ENCODE data around the gene CCDC86.

DNA sequence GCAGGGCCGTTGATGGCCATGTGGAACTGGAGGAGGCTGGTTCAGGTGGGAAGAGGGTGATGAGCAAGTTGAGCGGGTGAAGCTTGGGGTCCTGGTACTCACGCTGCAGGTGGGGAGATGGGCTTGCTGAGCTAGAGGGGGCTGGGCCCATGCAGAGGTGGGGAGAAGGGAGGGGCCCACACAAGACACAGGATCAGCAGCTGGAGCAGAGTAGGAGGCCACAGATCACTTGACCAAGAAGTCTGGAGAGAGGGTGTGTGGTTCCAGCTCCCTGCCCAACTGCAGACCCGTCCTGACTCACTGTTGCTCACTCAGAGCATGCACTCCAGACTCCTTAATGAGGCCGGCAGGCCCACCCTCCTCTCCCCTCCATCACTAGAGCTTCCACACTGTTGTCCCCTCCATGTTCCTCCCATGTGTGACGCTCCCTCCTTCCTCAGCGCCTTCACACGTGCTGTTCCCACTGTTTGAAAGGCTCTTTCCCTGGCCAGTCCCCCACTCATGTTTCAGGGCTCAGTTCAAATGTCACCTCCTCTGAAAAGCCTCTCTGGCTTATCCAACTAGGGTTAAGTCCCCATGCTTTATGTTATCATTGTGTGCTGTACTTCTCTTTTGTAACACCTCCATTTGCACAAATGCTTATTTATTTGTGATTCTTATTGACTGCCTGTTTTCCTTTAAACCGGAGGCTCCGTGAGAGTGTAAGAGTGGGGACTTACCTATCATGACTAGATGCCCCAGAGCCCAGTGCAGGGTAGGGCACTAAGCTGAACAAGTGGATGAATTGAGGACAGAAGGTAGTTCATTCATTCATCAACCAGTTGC lies 2.3 kb downstream of the CCDC86 start:
- TF ChIP-seq, protein P1, sequence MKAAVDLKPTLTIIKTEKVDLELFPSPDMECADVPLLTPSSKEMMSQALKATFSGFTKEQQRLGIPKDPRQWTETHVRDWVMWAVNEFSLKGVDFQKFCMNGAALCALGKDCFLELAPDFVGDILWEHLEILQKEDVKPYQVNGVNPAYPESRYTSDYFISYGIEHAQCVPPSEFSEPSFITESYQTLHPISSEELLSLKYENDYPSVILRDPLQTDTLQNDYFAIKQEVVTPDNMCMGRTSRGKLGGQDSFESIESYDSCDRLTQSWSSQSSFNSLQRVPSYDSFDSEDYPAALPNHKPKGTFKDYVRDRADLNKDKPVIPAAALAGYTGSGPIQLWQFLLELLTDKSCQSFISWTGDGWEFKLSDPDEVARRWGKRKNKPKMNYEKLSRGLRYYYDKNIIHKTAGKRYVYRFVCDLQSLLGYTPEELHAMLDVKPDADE (conservative IDR thresholded peaks at IDR 0.05; ENCODE audit: control insufficient read depth, low read depth, low read length) = 0 out of 2 replicates have a peak, but pooled peaks have one; percentile 46
- TF ChIP-seq, protein P2, sequence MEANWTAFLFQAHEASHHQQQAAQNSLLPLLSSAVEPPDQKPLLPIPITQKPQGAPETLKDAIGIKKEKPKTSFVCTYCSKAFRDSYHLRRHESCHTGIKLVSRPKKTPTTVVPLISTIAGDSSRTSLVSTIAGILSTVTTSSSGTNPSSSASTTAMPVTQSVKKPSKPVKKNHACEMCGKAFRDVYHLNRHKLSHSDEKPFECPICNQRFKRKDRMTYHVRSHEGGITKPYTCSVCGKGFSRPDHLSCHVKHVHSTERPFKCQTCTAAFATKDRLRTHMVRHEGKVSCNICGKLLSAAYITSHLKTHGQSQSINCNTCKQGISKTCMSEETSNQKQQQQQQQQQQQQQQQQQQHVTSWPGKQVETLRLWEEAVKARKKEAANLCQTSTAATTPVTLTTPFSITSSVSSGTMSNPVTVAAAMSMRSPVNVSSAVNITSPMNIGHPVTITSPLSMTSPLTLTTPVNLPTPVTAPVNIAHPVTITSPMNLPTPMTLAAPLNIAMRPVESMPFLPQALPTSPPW (CRISPR knock-in tag; IDR thresholded peaks at IDR 0.05) = no peak
- TF ChIP-seq STAG1 (CRISPR knock-in tag; IDR thresholded peaks at IDR 0.05; ENCODE audit: borderline replicate concordance) (no peak), ZSCAN29 (IDR thresholded peaks at IDR 0.05) (no peak), CHD2 (IDR thresholded peaks at IDR 0.05; ENCODE audit: low read depth, low read length) (no peak), POLR2A (conservative IDR thresholded peaks at IDR 0.05) (no peak), PURB (CRISPR knock-in tag; IDR thresholded peaks at IDR 0.05; ENCODE audit: low read depth) (no peak), ZNF174 (CRISPR knock-in tag; IDR thresholded peaks at IDR 0.05) (no peak), CBX3 (IDR thresholded peaks at IDR 0.05; ENCODE audit: borderline replicate concordance in 1 of 2, low read length in 2 of 2) (no peak)
- TF ChIP-seq, protein P3, sequence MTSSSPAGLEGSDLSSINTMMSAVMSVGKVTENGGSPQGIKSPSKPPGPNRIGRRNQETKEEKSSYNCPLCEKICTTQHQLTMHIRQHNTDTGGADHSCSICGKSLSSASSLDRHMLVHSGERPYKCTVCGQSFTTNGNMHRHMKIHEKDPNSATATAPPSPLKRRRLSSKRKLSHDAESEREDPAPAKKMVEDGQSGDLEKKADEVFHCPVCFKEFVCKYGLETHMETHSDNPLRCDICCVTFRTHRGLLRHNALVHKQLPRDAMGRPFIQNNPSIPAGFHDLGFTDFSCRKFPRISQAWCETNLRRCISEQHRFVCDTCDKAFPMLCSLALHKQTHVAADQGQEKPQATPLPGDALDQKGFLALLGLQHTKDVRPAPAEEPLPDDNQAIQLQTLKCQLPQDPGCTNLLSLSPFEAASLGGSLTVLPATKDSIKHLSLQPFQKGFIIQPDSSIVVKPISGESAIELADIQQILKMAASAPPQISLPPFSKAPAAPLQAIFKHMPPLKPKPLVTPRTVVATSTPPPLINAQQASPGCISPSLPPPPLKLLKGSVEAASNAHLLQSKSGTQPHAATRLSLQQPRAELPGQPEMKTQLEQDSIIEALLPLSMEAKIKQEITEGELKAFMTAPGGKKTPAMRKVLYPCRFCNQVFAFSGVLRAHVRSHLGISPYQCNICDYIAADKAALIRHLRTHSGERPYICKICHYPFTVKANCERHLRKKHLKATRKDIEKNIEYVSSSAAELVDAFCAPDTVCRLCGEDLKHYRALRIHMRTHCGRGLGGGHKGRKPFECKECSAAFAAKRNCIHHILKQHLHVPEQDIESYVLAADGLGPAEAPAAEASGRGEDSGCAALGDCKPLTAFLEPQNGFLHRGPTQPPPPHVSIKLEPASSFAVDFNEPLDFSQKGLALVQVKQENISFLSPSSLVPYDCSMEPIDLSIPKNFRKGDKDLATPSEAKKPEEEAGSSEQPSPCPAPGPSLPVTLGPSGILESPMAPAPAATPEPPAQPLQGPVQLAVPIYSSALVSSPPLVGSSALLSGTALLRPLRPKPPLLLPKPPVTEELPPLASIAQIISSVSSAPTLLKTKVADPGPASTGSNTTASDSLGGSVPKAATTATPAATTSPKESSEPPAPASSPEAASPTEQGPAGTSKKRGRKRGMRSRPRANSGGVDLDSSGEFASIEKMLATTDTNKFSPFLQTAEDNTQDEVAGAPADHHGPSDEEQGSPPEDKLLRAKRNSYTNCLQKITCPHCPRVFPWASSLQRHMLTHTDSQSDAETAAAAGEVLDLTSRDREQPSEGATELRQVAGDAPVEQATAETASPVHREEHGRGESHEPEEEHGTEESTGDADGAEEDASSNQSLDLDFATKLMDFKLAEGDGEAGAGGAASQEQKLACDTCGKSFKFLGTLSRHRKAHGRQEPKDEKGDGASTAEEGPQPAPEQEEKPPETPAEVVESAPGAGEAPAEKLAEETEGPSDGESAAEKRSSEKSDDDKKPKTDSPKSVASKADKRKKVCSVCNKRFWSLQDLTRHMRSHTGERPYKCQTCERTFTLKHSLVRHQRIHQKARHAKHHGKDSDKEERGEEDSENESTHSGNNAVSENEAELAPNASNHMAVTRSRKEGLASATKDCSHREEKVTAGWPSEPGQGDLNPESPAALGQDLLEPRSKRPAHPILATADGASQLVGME (CRISPR knock-in tag; IDR thresholded peaks at IDR 0.05) = no peak
- TF ChIP-seq, protein P4, sequence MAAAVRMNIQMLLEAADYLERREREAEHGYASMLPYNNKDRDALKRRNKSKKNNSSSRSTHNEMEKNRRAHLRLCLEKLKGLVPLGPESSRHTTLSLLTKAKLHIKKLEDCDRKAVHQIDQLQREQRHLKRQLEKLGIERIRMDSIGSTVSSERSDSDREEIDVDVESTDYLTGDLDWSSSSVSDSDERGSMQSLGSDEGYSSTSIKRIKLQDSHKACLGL (CRISPR knock-in tag; IDR thresholded peaks at IDR 0.05; ENCODE audit: borderline replicate concordance, poor library complexity, severe bottlenecking) = no peak
- TF ChIP-seq, protein P5, sequence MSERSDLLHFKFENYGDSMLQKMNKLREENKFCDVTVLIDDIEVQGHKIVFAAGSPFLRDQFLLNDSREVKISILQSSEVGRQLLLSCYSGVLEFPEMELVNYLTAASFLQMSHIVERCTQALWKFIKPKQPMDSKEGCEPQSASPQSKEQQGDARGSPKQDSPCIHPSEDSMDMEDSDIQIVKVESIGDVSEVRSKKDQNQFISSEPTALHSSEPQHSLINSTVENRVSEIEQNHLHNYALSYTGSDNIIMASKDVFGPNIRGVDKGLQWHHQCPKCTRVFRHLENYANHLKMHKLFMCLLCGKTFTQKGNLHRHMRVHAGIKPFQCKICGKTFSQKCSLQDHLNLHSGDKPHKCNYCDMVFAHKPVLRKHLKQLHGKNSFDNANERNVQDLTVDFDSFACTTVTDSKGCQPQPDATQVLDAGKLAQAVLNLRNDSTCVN (CRISPR knock-in tag; IDR thresholded peaks at IDR 0.05) = no peak
- TF ChIP-seq, protein P6, sequence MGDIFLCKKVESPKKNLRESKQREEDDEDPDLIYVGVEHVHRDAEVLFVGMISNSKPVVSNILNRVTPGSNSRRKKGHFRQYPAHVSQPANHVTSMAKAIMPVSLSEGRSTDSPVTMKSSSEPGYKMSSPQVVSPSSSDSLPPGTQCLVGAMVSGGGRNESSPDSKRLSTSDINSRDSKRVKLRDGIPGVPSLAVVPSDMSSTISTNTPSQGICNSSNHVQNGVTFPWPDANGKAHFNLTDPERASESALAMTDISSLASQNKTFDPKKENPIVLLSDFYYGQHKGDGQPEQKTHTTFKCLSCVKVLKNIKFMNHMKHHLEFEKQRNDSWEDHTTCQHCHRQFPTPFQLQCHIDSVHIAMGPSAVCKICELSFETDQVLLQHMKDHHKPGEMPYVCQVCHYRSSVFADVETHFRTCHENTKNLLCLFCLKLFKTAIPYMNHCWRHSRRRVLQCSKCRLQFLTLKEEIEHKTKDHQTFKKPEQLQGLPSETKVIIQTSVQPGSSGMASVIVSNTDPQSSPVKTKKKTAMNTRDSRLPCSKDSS (IDR thresholded peaks at IDR 0.05; ENCODE audit: low read depth, partially characterized antibody) = no peak
- TF ChIP-seq, protein P7, sequence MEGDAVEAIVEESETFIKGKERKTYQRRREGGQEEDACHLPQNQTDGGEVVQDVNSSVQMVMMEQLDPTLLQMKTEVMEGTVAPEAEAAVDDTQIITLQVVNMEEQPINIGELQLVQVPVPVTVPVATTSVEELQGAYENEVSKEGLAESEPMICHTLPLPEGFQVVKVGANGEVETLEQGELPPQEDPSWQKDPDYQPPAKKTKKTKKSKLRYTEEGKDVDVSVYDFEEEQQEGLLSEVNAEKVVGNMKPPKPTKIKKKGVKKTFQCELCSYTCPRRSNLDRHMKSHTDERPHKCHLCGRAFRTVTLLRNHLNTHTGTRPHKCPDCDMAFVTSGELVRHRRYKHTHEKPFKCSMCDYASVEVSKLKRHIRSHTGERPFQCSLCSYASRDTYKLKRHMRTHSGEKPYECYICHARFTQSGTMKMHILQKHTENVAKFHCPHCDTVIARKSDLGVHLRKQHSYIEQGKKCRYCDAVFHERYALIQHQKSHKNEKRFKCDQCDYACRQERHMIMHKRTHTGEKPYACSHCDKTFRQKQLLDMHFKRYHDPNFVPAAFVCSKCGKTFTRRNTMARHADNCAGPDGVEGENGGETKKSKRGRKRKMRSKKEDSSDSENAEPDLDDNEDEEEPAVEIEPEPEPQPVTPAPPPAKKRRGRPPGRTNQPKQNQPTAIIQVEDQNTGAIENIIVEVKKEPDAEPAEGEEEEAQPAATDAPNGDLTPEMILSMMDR (IDR thresholded peaks at IDR 0.05 in 2 of 3, conservative IDR thresholded peaks at IDR 0.05 in 1 of 3; ENCODE audit: insufficient read depth in 2 of 3, low read depth in 1 of 3, low read length in 3 of 3) = no peak
